ENCODE measurements around the gene ATF1. TPM values are rescaled to one million over a fixed set of nuclear protein-coding genes. Genes with fewer than 3 reads are reported as not detected.
"Not testable (repeated sequence)": the region's sequence is repeated elsewhere in the genome, so short reads cannot be mapped to it uniquely, and the experiment has no call there.

The ATF1 gene
- total RNA-seq, 1 donor, result 28.3 TPM

GRCh38 chr12:50855218-50855617 is 91.3 kb downstream of the ATF1 start:
- not testable (repeated sequence) for DNase-seq (ENCODE audit: low read depth in 2 of 3, low spot score in 2 of 3)

GRCh38 chr12:50855679-50856078 is 91.8 kb downstream of the ATF1 start:
- DNase-seq (ENCODE audit: low read depth in 2 of 3, low spot score in 2 of 3), result not testable (repeated sequence)

DNA sequence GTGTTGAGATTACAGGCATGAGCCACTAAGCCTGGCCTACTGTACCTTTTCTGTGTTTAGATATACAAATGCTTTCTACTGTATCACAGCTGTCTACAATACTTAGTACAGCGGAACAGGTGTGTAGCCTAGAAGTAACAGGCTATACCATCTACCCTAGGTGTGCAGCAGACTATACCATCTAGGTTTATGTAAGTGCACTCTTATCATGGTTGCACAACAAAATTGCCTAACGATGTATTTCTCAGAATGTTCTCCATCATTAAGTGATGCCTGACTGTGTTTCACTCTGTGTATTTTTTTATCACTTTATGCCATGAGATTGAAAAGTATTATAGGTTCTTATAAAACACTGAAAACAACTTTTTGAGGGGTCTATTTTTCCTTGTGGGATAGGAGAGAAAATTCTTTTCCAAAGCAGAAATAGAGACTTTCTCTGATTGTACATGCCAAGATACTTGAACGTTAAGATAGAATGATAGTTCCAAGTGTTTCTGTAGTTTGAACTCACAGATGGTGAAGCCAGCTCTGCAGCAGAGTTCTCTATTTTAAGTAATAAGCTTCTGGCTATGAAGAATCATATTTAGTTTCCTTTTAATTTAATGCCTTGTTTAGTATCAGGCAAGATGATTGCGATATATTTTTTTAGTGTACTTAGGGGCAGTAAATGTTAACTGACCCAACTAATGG is 95.9 kb downstream of the ATF1 start:
- no peak for DNase-seq (ENCODE audit: low read depth in 2 of 3, low spot score in 2 of 3)

- DNase-seq (ENCODE audit: low read depth in 2 of 3, low spot score in 2 of 3), result no peak
Observed at GRCh38 chr12:50862316-50862715, 98.4 kb downstream of the ATF1 start.

GRCh38 chr12:50865266-50865665 is 101.4 kb downstream of the ATF1 start:
- no peak for DNase-seq (ENCODE audit: low read depth in 2 of 3, low spot score in 2 of 3)

- DNase-seq (ENCODE audit: low read depth in 2 of 3, low spot score in 2 of 3), result not testable (repeated sequence)
Observed at GRCh38 chr12:50868881-50869280, 105.0 kb downstream of the ATF1 start.

Small RNA genes lying within 50 kb of the gene (small RNA-seq; reads per million reads assigned to genes)
- gene AC013244.2 (not detected), gene RF00019 (not detected), gene RN7SL519P (not detected)

Other genes with a start within 250 kb of the ATF1 start
- not detected for gene TMPRSS12, start 78.8 kb downstream of the ATF1 start, total RNA-seq
- gene HIGD1C, start 188.4 kb downstream of the ATF1 start, total RNA-seq, result not detected

Data from hematopoietic multipotent progenitor cell (in vitro differentiated cells).